ENCODE results near the gene AQP4.

- TF ChIP-seq, protein P1, sequence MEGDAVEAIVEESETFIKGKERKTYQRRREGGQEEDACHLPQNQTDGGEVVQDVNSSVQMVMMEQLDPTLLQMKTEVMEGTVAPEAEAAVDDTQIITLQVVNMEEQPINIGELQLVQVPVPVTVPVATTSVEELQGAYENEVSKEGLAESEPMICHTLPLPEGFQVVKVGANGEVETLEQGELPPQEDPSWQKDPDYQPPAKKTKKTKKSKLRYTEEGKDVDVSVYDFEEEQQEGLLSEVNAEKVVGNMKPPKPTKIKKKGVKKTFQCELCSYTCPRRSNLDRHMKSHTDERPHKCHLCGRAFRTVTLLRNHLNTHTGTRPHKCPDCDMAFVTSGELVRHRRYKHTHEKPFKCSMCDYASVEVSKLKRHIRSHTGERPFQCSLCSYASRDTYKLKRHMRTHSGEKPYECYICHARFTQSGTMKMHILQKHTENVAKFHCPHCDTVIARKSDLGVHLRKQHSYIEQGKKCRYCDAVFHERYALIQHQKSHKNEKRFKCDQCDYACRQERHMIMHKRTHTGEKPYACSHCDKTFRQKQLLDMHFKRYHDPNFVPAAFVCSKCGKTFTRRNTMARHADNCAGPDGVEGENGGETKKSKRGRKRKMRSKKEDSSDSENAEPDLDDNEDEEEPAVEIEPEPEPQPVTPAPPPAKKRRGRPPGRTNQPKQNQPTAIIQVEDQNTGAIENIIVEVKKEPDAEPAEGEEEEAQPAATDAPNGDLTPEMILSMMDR (conservative IDR thresholded peaks at IDR 0.05; ENCODE audit: low read length), result no peak
- TF ChIP-seq EZH2phosphoT487 (IDR thresholded peaks at IDR 0.05; ENCODE audit: borderline replicate concordance, low read depth, low read length), result no peak
Measured at GRCh38 chr18:26832302-26832701, 33.2 kb downstream of the AQP4 start.

Measured in OCI-LY7 (cell line).